B cell (primary cell): Measurements from ENCODE around the gene TMEM119. TPM values are rescaled to one million over a fixed set of nuclear protein-coding genes. Genes with fewer than 3 reads are reported as not detected.
"Not testable (repeated sequence)": the region's sequence is repeated elsewhere in the genome, so short reads cannot be mapped to it uniquely, and the experiment has no call there.

Experiments
- ATAC-seq: fragments of 200-7000 bp; cut with Tn5 transposase; one replicate; pipeline ENCODE4 v1.10.0; 2021; ENCODE audit warnings: low read depth, mild to moderate bottlenecking, moderate number of reproducible peaks, moderate library complexity
- CTCF ChIA-PET: fragments of 350-600 bp; sonication (Branson Sonifier 250); formaldehyde crosslinking; loops from one replicate; lab custom pipeline; 2021; ENCODE audit warnings: antibody characterized with exemption, inconsistent platforms; lab: Charles Lee
- POLR2A ChIA-PET: fragments of 350-600 bp; sonication (Branson Sonifier 250); formaldehyde crosslinking; loops from one replicate; lab custom pipeline; 2021; ENCODE audit warnings: antibody characterized with exemption; lab: Charles Lee
- DNase-seq: peaks from one replicate; pipeline ENCODE4 v3.0.0; 2013
- H2AFZ ChIP-seq: 2 replicates; pipeline ENCODE4 v1.6.1; 2012; ENCODE audit warnings: mild to moderate bottlenecking, low read depth, low read length; ENCODE audit not compliant: insufficient read depth, poor library complexity, severe bottlenecking
- H3K27ac ChIP-seq, 2 donors: 1 replicate in 1 of 2; 2 replicates in 1 of 2; pipeline ENCODE4 v1.5.1; 2012 to 2013; ENCODE audit warnings: low read length in 2 of 2, mild to moderate bottlenecking in 2 of 2, moderate library complexity in 1 of 2
- H3K27me3 ChIP-seq, 4 experiments: fragments of 200-600 bp in 1 of 4; sonication (generic) in 1 of 4; replicated peaks in 1 of 4; 1 replicate in 2 of 4; 2 replicates in 2 of 4; pipeline versions ENCODE4 v1.6.1 to v1.7.0; 2013 to 2016; ENCODE audit warnings: low read length in 3 of 4, mild to moderate bottlenecking in 2 of 4, mixed read lengths in 1 of 4, moderate library complexity in 1 of 4; ENCODE audit not compliant: insufficient read depth in 4 of 4, control insufficient read depth in 3 of 4; ENCODE audit errors: control extremely low read depth in 1 of 4
- H3K36me3 ChIP-seq, 2 experiments: replicated peaks in 1 of 2; 1 replicate in 1 of 2; 2 replicates in 1 of 2; pipeline versions ENCODE4 v1.6.1 to v1.7.1; 2013; ENCODE audit warnings: low read length in 1 of 2; ENCODE audit not compliant: insufficient read depth in 2 of 2, control insufficient read depth in 1 of 2; ENCODE audit errors: control extremely low read depth in 1 of 2, extremely low read depth in 1 of 2
- H3K4me1 ChIP-seq, 2 donors: fragments of 200-600 bp in 1 of 2; sonication (generic) in 1 of 2; 1 replicate in 1 of 2; 2 replicates in 1 of 2; pipeline versions ENCODE4 v1.5.1 to v1.6.1; 2013 to 2017; ENCODE audit warnings: low read length in 2 of 2; ENCODE audit not compliant: control insufficient read depth in 2 of 2, insufficient read depth in 2 of 2
- H3K4me2 ChIP-seq: replicated peaks from 2 replicates; pipeline ENCODE3; 2012; ENCODE audit warnings: mild to moderate bottlenecking, low read depth, low read length; ENCODE audit not compliant: poor library complexity, severe bottlenecking
- H3K4me3 ChIP-seq, 5 experiments: fragments of 200-600 bp in 1 of 5; sonication (generic) in 1 of 5; 1 replicate in 3 of 5; 2 replicates in 2 of 5; pipeline versions ENCODE4 v1.5.1 to v1.7.0; 2011 to 2016; ENCODE audit warnings: low read length in 4 of 5, mild to moderate bottlenecking in 4 of 5, low read depth in 2 of 5, control low read depth in 1 of 5, moderate library complexity in 1 of 5; ENCODE audit not compliant: insufficient read depth in 1 of 5; ENCODE audit errors: control extremely low read depth in 1 of 5, extremely low read depth in 1 of 5
- H3K79me2 ChIP-seq: fragments of 200-600 bp; sonication (generic); one replicate; pipeline ENCODE4 v1.6.0; 2016; ENCODE audit warnings: low read length; ENCODE audit not compliant: control insufficient read depth, insufficient read depth
- H3K9ac ChIP-seq: fragments of 200-600 bp; sonication (generic); 2 replicates; pipeline ENCODE4 v1.6.1; 2017; ENCODE audit warnings: mild to moderate bottlenecking, low read length, moderate library complexity
- H3K9me3 ChIP-seq, 3 donors: one replicate each; pipeline versions ENCODE4 v1.6.1 to v1.7.1; 2013; ENCODE audit warnings: low read length in 2 of 3; ENCODE audit not compliant: control insufficient read depth in 2 of 3, insufficient read depth in 1 of 3; ENCODE audit errors: control extremely low read depth in 1 of 3
- H4K20me1 ChIP-seq: 2 replicates; pipeline ENCODE4 v1.6.0; 2012; ENCODE audit warnings: mild to moderate bottlenecking, low read length; ENCODE audit not compliant: insufficient read depth, control insufficient read depth, poor library complexity, severe bottlenecking
- H3K27ac Mint-ChIP-seq: one replicate; pipeline ENCODE4 v1.8.0; 2021; ENCODE audit warnings: mixed read lengths
- H3K27me3 Mint-ChIP-seq: one replicate; pipeline ENCODE4 v1.8.0; 2021; ENCODE audit warnings: mixed read lengths
- H3K4me1 Mint-ChIP-seq: one replicate; pipeline ENCODE4 v1.8.0; 2021; ENCODE audit warnings: mixed read lengths
- H3K4me3 Mint-ChIP-seq: one replicate; pipeline ENCODE4 v1.8.0; 2021; ENCODE audit warnings: mixed read lengths
- H3K9me3 Mint-ChIP-seq: one replicate; pipeline ENCODE4 v1.8.0; 2022; ENCODE audit warnings: mixed read lengths; ENCODE audit not compliant: insufficient read depth
- EZH2 ChIP-seq: IDR thresholded peaks from 2 replicates; pipeline ENCODE4 v1.6.1; 2012; ENCODE audit warnings: borderline replicate concordance, low read depth, mild to moderate bottlenecking, moderate library complexity, low read length; ENCODE audit not compliant: insufficient read depth, poor library complexity, severe bottlenecking
- WGBS: methylation state at CpG from one replicate; pipeline ENCODE4 v1.1.5; 2013; ENCODE audit warnings: missing lambda C conversion rate; ENCODE audit not compliant: insufficient coverage; 5-methylcytosine and 5-hydroxymethylcytosine counted together
- intact Hi-C: fragments of 100-400 bp; cut with micrococcal nuclease; formaldehyde crosslinking; loops from one replicate; pipeline ENCODE4 v1.10.0; 2022
- polyA plus RNA-seq: library from polyadenylated mRNA; depleted of rRNA; stranded (reverse); fragments of >200 nt; gene quantifications from 2 replicates; pipeline ENCODE4 v1.2.3, GENCODE V29; 2012
- total RNA-seq, 2 donors: library from RNA; stranded (reverse); fragments of 120-200 nt in 1 of 2; gene quantifications; 1 replicate in 1 of 2; 2 replicates in 1 of 2; pipeline versions ENCODE4 v1.2.3 to v1.2.4, GENCODE V29; 2013 to 2022
- TF ChIP-seq, protein P1 (sequence below): fragments of 200-600 bp; IDR thresholded peaks from one replicate; pipeline ENCODE4 v1.8.0; 2022; ENCODE audit warnings: antibody characterized with exemption, mild to moderate bottlenecking

TMEM119 gene
- total and polyA plus RNA-seq, 2 donors (not counting 1 experiment from before 2014, with no cell fraction given): 0.25 TPM; not detected in 1

DNA sequence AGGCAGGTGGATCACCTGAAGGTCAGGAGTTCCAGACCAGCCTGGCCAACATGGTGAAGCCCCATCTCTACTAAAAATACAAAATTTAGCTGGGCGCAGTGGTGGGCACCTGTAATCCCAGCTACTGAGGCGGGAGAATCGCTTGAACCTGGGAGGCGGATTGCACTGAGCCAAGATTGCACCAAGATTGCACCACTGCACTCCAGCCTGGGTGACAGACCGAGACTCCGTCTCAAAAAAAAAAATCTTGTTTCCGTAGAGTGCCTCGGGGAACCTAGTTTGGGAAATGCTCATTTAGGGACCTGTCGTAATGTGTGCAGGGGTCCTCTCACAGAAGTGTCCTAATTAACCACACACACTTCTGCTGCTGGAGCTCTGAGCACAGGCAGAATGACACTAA is 7.4 kb downstream of the TMEM119 start:
- H3K27ac ChIP-seq, H3K9ac ChIP-seq, H3K9me3 Mint-ChIP-seq, H3K36me3 ChIP-seq, intact Hi-C loops, H3K4me1 Mint-ChIP-seq, CTCF ChIA-PET, H3K79me2 ChIP-seq, H3K4me1 ChIP-seq, ATAC-seq, H4K20me1 ChIP-seq, H2AFZ ChIP-seq, H3K27me3 Mint-ChIP-seq, H3K27me3 ChIP-seq, POLR2A ChIA-PET, H3K9me3 ChIP-seq, H3K4me3 Mint-ChIP-seq, H3K4me2 ChIP-seq, DNase-seq, H3K4me3 ChIP-seq, H3K27ac Mint-ChIP-seq: not testable (repeated sequence)
- WGBS: 96% methylated on average over 9 of the region's 9 CpGs

DNA sequence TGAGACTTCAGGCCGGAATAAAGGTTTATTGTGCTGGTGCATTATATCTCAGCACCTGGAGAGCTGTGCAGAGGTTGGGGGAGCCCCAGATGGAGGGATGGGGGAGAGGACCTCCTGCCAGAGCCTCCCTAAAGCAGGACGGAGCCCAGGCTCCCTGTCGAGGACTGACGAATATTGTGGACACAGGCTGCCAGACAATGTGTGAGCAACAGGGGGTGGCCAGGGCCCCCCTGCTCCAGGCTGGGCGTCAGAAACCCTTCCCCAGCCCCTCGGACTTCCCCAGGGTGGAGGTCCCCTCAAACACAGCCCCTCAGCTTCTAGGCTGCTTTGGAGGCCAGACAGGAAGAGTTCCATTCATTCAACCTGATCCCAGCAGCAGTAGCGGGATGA is 8.0 kb downstream of the TMEM119 start:
- H3K27me3 ChIP-seq: no peaks in the 10 kb centered on the region
- no peaks in the 10 kb centered on the region for H3K79me2 ChIP-seq
- Mint-ChIP-seq H3K4me1 (no peaks in the 10 kb centered on the region), H3K9me3 (no peaks in the 10 kb centered on the region), H3K4me3 (no peak overlapping the region), H3K27ac (no peak overlapping the region), H3K27me3 (peaks cover 2% of the 10 kb centered on the region)
- H3K4me1 ChIP-seq: no peaks in the 10 kb centered on the region
- ATAC-seq (no peak), DNase-seq (no peak)
- H2AFZ ChIP-seq: no peak overlapping the region
- CTCF ChIA-PET: no interaction called here
- no peak overlapping the region for H3K27ac ChIP-seq
- intact Hi-C loops: no loop called here
- H3K9me3 ChIP-seq: no peaks in the 10 kb centered on the region
- no peaks in the 10 kb centered on the region for H3K36me3 ChIP-seq
- TF ChIP-seq EZH2: no peak
- TF ChIP-seq, protein P1, sequence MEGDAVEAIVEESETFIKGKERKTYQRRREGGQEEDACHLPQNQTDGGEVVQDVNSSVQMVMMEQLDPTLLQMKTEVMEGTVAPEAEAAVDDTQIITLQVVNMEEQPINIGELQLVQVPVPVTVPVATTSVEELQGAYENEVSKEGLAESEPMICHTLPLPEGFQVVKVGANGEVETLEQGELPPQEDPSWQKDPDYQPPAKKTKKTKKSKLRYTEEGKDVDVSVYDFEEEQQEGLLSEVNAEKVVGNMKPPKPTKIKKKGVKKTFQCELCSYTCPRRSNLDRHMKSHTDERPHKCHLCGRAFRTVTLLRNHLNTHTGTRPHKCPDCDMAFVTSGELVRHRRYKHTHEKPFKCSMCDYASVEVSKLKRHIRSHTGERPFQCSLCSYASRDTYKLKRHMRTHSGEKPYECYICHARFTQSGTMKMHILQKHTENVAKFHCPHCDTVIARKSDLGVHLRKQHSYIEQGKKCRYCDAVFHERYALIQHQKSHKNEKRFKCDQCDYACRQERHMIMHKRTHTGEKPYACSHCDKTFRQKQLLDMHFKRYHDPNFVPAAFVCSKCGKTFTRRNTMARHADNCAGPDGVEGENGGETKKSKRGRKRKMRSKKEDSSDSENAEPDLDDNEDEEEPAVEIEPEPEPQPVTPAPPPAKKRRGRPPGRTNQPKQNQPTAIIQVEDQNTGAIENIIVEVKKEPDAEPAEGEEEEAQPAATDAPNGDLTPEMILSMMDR: no peak
- H3K4me2 ChIP-seq: no peak overlapping the region
- H3K9ac ChIP-seq: no peak overlapping the region
- no peaks in the 10 kb centered on the region for H4K20me1 ChIP-seq
- POLR2A ChIA-PET: no interaction called here
- no peak overlapping the region for H3K4me3 ChIP-seq
- 100% methylated on average over 5 of the region's 7 CpGs for WGBS
